HG02623 (cell line): Measurements from ENCODE around the gene FBLN2.

Experiments
- ATAC-seq: cut with Tn5 transposase; IDR thresholded peaks from one replicate; pipeline ENCODE4 v1.9.1; 2021; ENCODE audit warnings: moderate library complexity; ENCODE audit not compliant: unreplicated experiment

The FBLN2 gene

DNA sequence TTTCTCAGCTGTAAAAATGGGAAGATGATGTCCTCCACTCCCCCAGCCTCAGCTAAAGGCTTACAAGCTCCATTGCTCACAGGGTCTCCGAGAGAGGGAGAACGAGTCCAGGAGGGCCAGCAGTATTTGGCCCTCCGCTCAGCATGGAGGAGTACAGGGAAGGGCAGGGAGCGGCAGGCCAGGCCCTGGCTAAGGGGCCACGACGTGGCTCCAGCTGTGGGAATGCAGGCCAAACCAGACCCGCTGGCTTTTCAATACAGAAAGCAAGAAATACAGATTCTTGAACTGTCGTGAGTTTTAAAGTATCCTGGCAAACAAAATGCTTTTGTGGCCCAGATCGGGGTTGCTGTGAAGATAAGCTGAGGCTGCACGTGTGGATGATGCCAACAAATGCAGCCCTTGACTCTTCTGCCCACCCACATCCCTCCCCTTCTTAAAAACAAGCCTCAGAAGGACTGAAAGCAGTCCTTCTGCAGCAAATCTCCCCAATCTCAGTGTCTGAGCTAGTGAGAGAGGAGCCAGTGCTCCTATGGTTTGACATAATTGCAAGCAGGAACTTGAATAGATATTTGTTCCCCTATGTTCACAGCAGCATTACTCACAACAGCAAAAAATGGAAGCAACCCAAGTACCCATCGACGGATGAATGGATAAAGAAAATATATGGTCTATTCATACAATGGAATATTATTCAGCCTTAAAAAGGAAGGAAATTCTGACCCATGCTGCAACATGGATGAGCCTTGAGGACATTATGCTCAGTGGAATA lies 18.5 kb upstream of the FBLN2 start:
- no peak for ATAC-seq

DNA sequence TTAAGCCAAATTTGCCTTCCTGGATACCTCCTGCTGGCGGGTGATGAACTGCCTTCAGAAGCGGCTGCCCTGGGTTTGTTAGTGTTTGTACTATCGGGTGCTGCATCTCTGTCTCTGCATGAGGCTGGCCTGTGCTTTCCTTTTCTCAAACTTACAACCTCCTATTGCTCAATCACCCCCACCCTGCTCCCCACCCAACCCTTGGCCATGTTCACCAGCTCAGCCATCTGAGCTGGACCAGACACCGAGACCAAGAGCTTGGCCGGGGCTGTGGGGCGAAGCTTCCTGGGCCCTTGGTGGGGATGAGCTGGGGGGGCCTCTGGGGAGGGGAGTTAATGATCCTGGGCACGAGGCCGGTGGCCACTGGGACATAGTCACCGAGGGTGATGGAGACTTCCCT lies 16.8 kb upstream of the FBLN2 start:
- ATAC-seq: no peak

DNA sequence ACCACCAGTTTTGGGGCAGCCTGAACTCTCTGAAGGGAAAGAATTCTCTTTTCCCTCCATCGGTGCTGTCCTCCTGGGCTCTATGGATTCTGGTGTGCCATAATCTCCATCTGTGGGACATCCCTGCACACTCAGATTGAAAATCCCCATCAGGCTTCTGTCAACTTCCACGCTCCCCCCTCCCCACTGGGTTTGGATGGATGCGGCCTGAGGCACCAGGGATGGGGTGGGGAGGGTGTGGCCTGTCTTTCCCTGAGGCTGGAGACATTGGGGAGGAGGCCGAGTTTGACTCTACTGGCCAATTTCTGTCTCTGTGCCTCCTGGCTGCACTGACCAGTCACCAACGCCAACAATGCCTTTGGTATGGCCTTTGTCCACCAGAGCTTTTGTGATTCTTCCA lies 16.3 kb upstream of the FBLN2 start:
- ATAC-seq: no peak

DNA sequence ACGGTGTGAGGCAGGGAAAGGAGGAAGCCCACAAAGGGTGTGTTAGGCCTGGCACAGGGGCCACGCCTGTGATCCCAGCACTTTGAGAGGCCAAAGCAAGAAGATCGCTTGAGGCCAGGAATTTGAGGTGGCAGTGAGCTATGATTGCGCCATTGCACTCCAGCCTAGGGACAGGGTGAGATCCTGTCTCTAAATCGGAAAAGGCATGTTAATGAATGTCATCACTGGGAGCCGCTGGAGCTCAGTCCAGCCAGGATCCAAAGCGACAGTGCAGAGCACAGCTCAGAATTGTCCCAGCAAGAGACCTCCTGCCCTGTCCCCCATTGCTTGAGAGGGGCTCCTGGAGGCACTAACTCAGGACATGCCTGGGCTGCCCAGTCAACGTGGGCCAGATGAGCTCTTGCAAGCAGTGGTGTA lies 15.0 kb upstream of the FBLN2 start:
- ATAC-seq: no peak

DNA sequence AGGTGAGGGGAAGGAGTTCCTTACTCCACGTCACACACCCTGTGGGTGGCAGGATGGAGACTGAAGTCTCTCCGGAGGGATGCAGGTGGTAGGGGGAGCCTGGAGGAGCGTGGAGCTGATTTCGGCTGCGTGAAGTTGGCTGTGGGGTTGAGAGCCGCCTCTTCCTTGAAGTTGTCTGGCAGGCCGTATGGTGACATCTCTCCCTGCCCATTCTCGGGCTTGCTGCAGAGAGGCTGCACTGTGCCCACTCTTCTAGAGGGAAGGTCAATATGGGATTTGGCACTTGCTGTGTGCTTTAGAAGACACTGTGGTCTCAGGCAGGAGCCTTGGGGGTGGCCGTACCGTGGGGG lies 13.4 kb upstream of the FBLN2 start:
- no peak for ATAC-seq

DNA sequence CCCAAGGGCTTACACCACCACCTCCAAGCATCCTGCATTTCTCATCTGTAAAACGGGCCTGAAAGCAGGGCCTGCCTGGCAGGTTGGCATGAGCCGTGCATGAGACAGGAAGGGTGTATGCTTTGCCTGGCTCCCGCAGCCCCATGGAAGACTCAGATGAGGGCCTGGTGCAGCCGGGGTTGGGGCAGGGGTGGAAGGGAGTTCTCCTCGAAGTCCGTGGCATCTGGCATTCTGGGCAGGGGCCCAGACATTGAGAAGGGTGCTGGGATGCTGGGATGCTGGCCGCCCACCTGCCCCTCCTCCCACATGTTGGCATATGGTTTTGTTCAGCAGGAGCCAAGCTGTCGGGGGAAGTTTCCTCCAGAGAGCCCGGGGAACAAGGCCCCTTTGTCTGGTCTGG lies 13.0 kb upstream of the FBLN2 start:
- ATAC-seq: no peak

DNA sequence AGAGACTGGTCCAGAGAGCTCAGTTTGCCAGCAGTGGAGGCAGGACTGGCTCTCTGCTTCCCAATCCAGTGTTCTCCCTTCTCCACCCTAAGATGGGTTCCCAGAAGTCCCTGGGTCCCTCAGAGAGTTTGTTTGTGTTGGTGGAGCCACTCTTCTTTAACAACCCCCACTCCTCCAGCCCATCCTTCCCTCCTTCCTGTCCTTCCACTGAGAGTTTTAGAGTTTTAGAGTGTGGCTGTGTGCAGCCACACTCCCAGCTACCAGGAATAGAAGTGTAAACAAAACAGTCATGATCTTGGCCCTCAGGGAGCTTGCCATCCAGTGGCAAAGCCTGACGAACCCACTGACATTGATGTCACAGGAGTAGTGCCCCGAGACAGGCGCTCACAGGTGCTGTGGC lies 12.5 kb upstream of the FBLN2 start:
- ATAC-seq: no peak

DNA sequence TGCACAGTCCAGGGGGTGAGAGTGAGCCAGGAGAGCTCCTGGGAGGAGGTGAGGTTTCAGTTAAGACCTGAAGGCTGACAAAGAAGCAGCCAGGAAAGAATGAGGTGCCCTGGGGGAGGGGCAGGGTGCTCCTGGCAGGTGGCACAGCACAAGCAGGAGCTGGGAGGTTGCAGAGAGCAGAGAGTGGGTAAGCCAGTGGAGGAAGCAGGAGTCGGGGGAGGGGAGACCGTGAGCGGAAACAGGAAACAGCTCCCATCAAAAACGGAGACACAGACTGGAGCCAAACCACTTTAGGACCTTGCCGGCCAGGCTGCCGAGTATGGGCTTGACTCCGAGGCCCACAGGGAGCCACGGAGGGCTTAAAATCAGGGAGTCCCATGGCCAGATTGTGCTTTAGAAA lies 12.1 kb upstream of the FBLN2 start:
- ATAC-seq: no peak

DNA sequence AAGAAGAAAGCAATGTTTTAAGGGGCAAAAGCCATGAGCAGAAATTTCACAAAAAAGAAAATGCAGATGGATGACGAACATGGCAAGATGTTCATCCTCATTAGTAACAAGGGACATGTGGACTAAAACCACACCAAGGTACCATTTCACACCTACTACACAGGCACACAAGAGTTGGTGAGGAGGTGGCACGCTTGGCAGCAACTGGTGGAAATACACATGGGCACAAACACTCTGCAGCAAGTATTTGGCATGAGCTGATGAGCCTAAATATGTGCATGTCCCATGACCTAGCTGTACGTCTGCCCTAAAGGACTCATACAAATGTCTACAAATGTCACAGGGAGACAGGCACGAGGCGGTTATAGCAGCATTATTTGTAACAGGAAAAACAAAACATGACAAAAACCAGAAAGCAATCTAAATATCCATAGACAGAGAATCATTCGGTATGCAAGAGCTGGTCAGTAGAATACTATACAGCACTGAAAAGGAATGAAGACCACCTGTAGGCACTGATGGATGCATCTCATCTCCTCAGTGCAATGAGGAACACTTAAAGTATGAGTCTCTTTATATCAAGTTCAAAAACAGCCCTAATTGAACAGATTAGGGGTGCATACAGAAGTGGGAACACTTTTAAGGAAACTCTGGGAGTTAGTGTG lies 11.5 kb upstream of the FBLN2 start:
- no peak for ATAC-seq

DNA sequence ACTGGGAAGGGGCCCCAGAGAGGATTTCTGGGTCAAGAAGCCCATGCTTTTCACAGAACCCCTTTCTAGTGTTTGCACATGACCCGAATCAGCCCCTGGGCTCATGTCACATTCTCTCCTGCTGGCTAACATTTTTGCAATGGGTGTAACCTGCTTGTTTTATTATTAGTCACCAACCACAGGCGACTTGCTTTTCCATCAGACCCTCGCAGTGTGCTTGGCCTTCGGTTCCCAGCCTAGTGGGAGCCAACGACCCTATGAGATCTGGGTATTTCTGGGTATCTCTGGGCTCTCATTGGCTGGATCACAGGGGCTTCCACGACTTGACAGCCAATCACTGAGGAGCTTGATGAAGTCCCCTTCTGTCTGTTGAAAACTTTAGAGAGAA lies 11.0 kb upstream of the FBLN2 start:
- ATAC-seq: no peak

DNA sequence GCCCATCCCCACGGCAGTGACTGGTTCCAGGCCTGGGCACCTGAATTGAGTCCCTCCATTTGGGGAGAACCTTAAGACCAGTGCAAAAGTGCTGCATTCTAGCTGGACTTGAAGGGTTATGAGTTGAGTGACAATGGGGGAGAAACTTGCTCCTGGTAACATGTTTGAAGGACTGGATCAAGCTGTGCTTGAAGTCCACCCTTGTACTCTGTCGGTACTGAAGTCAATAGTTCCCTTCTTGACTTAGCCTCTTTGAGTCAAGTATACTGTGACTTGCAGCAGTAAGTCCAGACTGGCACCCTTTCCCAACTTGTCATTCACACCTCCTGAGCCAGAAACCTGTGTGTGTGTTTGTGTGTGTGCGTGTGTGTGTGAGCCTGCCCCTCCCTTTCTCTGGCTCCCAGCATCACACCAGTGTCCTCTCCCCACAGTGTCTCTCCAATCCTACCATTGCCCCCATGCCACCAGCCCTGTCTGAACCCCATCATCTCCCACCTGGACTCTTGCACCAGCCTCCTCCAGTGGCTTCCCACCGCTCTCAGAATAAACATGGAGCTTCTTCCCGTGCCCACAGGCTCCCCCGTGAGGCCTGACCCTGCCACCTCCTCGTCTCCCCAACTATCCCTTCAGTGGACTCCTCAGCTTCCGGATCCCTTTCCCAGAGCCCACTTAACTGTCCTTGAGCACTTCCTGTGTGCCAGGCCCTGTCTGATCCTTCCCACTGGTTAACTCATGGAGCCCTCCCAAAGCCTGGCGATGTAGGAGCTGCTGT lies 10.2 kb upstream of the FBLN2 start:
- no peak for ATAC-seq

DNA sequence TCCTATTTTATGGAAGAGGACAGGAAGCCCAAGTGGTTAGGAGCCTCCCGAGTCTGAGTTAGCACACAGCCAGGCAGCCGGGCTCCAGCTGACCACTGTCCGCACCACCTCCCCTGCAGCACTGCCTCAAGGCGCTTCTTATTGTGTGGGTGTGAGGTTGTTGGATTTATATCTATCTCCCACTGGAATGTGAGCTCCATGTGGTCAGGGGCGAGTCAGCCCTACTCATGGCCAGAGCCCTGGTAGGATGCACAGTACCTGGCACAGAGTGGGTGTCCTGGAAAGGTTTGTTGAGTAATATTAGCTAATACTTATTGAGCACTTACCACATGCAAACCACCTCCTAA lies 9.7 kb upstream of the FBLN2 start:
- ATAC-seq: no peak

DNA sequence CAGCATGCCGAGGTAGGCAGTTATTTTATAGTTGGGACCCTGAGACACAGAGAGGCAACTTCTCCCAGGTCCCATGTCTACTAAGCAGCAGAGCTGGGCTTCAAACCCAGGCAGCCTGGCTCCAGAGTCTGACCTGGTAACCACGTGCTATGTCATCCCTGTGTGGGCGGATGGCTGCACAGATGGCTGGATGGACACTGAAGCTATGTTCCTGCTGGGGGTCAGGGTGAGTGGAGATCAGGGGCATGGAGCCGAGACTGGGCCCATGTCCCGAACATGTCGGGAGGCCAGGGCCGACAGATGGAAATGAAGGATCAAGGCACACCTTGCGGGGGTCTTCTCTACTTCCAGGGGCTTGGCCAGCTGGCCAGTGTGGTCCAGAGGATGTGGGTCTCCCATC lies 9.3 kb upstream of the FBLN2 start:
- ATAC-seq: no peak

DNA sequence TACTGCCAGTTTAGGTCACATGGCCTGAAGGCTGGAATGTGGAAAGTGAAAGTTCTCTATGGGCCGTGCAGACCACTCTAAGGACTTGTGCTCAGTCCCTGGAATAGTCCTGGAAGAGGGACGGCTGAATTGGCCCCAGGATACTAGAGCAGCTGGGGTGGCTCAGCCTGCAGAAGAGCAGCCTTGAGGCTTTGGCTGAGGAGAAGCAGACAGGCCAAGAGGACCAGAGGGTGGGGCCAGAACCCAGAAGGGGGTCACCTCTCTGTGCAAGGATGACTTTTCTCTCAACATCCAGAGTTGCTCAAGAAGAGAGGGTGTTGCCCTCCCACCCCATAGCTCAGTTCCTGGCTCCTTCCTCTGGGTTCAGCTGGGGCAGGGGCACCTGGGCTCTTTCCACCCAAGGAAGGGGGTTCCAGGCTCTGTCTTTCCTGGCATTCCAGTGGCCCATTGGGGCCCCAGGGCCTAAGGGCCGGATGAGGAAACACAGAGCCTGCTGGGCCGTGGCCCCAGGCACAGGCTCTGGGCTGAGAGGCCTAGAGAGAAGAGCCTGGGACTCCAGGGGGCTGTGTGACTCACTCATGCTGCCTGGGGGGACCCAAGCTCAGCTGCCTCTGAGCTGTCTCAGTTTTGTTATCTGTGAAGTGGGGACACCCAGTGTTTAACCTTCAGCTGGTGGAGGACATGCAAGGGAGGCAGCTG lies 8.5 kb upstream of the FBLN2 start:
- ATAC-seq: no peak

DNA sequence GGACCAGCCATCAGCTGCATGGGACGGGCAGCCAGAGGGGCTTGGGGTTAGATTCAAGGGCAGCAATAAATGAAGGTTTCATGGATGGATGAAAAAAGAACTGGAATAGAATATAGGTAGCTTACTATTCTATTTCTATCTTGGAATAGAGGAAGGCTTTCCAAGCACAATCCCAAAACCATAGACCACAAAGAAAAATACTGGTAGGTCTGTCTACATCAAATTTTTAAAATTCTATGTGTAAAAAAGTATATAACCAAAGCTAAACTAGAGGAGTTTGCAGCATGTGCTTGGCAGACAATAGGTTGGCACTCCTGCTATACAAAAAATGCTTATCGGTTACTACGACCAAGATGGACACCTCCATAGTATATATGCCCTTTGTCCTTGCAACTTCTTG lies 7.2 kb upstream of the FBLN2 start:
- ATAC-seq: no peak

DNA sequence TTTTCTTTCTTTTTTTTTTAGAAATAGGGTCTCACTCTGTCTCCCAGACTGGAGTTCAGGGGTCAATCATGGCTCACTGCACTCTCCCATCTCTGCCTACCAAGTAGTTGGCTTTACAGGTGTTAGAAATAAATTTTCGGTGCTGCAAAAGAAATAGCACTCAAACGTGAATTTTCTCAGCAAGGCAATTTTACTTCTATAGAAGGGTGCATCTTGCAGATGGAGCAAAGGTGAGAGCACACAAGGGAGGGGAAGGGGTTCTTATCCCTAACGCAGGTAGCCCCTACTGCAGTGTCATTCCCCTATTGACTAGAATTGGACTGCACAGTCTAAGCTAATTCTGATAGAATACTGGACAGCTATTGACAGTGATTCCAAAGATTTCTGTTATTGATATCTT lies 6.8 kb upstream of the FBLN2 start:
- no peak for ATAC-seq

DNA sequence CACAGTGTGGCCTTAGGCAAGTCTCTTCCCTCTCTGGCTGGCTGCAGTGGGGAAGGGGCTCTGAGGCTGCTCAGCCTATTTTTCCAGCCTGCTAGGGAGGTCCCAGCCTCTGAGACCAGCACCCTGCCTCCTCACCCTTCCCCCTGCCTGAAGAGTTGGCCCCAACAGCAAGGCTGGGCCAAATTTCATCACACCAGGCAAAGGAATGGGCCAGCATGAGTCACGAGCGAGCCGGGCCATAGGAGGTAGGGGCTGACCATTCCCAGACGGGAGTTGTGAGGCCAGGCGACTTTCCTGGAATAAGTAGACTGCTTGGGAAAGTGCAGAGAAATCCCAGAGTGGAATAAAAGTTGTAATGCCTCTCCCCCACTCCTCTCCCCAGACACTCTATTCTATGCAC lies 5.7 kb upstream of the FBLN2 start:
- ATAC-seq: no peak

DNA sequence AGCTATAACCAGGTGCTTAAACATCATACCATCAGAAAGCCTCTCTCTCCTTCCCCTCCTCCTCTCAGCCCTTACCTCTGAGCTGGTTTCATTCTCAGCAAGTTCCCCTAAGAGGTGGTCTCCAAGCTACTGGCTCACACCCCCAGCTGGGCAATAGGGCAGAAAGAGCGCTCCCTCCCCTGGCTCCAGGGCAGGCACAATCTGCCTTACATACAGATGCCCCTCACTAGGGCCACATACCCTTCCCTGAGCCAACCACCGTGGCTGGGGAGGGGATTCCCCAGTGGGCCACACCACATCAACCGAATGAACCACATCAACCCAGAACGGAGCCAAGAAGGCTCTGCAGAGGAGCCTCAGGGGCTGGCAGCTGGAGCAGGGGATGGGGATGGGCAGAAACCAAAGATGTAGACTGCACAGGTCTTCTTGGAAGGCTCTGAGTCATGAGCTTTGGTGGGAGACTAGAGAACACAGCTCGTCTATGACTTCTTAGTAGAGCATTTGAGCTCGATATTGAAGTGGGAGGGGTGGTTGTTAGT lies 4.6 kb upstream of the FBLN2 start:
- ATAC-seq: no peak

DNA sequence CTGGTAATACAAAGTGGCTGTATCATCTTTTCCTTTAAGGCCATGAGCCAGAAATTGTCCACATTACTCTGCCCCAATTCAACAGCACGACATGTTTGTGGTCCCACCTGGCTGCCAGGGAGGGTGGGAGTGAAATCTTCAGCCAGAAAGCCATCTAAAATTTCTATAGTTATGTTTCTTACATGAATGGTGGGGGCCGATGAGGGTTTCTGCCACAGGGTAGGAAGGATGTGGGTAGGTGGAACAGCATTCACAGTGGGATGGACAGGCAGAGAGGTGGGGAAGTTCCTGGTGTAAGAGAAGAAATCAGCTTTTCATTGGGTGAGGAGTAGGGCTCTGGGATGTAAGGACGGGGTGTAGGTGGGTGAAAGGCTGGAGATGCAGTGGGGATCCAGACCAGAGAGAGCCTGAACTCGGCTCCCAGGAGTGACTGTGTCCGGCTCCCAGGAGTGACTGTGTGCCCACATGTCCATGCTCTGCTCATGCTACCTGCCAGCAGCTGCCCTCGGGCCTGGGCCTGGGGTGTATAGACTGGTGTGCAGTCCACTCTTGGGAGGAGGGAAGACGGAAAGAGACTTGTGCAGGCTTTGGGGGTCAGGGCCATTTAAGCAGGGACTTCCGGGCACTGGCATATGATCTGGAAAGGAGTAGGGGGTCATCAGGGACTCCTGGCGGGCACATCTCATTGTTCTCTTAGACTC lies 3.8 kb upstream of the FBLN2 start:
- ATAC-seq: no peak

DNA sequence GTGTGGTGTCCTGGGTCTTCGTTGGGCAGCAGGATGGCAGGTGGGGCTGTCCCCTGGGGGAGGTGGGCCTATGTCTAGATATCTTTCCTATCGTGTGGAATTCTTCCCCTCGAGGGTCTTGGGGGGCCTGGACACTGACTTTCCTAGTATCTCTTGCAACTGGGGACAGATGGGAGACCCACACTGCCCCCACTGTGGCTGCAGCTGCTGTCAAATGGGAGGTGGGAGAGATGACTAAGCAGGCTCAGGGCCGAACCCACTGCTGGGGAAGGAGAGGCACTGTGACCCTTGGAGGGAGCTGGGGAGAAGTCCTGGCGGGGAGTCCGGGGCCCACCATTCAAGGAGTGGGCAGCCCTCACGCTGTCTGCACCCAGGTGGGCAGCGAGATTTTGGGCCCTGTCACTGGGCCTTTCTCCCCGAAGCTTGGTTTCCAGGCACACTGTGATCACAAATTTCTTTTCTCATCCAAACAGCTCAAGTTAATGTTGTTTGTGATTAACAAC lies 2.9 kb upstream of the FBLN2 start:
- ATAC-seq: no peak
